ENCODE measurements around the gene ELOF1. TPM values are rescaled to one million over a fixed set of nuclear protein-coding genes. Genes with fewer than 3 reads are reported as not detected.

The ELOF1 gene
- total RNA-seq, 1 experiment from 2014 or later: 105 TPM

DNA sequence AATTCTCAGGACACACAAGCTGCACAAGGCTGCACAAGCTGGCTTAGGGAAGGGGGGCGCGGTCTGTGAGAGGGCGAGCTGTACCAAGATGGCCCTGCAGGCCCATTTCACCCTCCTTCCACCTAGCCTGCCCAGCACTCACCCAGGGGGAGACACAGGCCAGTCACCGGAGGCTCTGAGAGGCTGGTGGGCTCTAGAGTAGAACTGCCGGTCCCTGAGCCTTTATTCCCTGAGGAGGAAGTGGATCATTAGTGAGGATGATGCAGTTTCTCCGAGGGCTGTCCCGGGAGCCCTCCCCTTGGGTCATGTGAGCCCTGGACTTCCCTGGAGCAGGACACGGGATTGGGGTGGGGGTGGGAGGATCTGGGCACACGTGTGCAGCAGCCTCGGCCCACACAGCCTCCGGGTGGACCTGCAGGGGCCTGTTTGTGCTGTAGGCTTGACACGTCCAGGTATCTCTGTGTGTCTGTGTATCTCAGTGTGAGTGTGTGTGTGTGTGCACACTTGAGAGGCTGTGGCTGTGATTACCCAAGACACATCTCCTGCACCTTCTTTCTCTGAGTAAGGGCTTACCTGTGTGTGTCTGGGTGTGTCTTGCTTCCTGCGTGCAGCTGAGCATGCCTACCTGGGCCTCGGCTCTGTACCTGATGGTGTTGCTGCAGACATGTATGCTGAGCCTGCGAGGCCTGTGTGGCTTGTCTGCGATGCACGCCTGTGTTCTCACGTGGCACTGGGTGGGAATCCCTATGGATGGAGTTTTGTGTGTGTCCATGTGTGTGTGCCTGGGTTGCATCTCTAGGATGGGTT lies 18.6 kb upstream of the ELOF1 start, which contains the start of gene ACP5:
ACP5 (minus strand) TSS at position 195 of the 807 bp plus-strand sequence. CDS start 328 bp downstream, outside the sequence.
- ATAC-seq (no peak), DNase-seq (no peak)
- Histone ChIP-seq H3K4me3 (ENCODE audit: low read length) (no peak within 1 kb of the TSS), H3K79me2 (ENCODE audit: low read length) (no peaks in the 10 kb centered on the region), H4K20me1 (ENCODE audit: low read length) (no peaks in the 10 kb centered on the region), H3K9ac (ENCODE audit: low read length) (no peak within 1 kb of the TSS), H3K27ac (ENCODE audit: low read length) (no peak within 1 kb of the TSS), H3K4me2 (ENCODE audit: low read length) (no peak within 1 kb of the TSS), H3K27me3 (ENCODE audit: low read length) (no peaks in the 10 kb centered on the region), H3K9me2 (replicated peaks; ENCODE audit: low read length) (no peaks in the 10 kb centered on the region), H3F3A (ENCODE audit: low read length, unreplicated experiment) (no peaks in the 10 kb centered on the region), H2AFZ (ENCODE audit: low read length) (no peak within 1 kb of the TSS), H3K4me1 (ENCODE audit: insufficient read depth, low read length) (no peaks in the 10 kb centered on the region), H3K36me3 (ENCODE audit: low read depth, low read length) (no peaks in the 10 kb centered on the region), H3K9me3 (ENCODE audit: low read length) (no peaks in the 10 kb centered on the region)
- ChIA-PET POLR2A (ENCODE audit: unreplicated experiment) (no interaction called here), CTCF (no interaction called here)
- BruUV-seq (replicated peaks): no TSS peak
- TF ChIP-seq, protein P1, sequence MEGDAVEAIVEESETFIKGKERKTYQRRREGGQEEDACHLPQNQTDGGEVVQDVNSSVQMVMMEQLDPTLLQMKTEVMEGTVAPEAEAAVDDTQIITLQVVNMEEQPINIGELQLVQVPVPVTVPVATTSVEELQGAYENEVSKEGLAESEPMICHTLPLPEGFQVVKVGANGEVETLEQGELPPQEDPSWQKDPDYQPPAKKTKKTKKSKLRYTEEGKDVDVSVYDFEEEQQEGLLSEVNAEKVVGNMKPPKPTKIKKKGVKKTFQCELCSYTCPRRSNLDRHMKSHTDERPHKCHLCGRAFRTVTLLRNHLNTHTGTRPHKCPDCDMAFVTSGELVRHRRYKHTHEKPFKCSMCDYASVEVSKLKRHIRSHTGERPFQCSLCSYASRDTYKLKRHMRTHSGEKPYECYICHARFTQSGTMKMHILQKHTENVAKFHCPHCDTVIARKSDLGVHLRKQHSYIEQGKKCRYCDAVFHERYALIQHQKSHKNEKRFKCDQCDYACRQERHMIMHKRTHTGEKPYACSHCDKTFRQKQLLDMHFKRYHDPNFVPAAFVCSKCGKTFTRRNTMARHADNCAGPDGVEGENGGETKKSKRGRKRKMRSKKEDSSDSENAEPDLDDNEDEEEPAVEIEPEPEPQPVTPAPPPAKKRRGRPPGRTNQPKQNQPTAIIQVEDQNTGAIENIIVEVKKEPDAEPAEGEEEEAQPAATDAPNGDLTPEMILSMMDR (conservative IDR thresholded peaks at IDR 0.05; ENCODE audit: low read depth, low read length): no peak
- no peak for TF ChIP-seq EZH2 (IDR thresholded peaks at IDR 0.05; ENCODE audit: low read length, unreplicated experiment)
- TF ChIP-seq EZH2phosphoT487 (IDR thresholded peaks at IDR 0.05; ENCODE audit: borderline replicate concordance, low read length): no peak
- intact Hi-C loops (cut with micrococcal nuclease): no loop called here

GRCh38 chr19:11576227-11576626 lies 17.2 kb upstream of the ELOF1 start:
- POLR2A ChIA-PET (ENCODE audit: unreplicated experiment): no interaction called here
- intact Hi-C loops (cut with micrococcal nuclease): no loop called here

More at GRCh38 chr19:11576227-11576626, 17.2 kb upstream of the ELOF1 start:
- Histone ChIP-seq H2AFZ (ENCODE audit: low read length) (no peak overlapping the region), H3K9ac (ENCODE audit: low read length) (no peak overlapping the region), H3K4me3 (ENCODE audit: low read length) (no peak overlapping the region), H3K27ac (ENCODE audit: low read length) (no peak overlapping the region), H3K79me2 (ENCODE audit: low read length) (no peaks in the 10 kb centered on the region), H3K36me3 (ENCODE audit: low read depth, low read length) (no peaks in the 10 kb centered on the region), H3F3A (ENCODE audit: low read length, unreplicated experiment) (no peaks in the 10 kb centered on the region), H3K9me3 (ENCODE audit: low read length) (no peaks in the 10 kb centered on the region), H3K4me1 (ENCODE audit: insufficient read depth, low read length) (no peaks in the 10 kb centered on the region), H4K20me1 (ENCODE audit: low read length) (no peaks in the 10 kb centered on the region), H3K9me2 (replicated peaks; ENCODE audit: low read length) (no peaks in the 10 kb centered on the region), H3K27me3 (ENCODE audit: low read length) (no peaks in the 10 kb centered on the region), H3K4me2 (ENCODE audit: low read length) (no peak overlapping the region)
- BruUV-seq (replicated peaks): no TSS peak
- DNase-seq (no peak), ATAC-seq (no peak)
- TF ChIP-seq, protein P1 (conservative IDR thresholded peaks at IDR 0.05; ENCODE audit: low read depth, low read length): no peak
- TF ChIP-seq EZH2phosphoT487 (IDR thresholded peaks at IDR 0.05; ENCODE audit: borderline replicate concordance, low read length): no peak
- no peak for TF ChIP-seq EZH2 (IDR thresholded peaks at IDR 0.05; ENCODE audit: low read length, unreplicated experiment)
- CTCF ChIA-PET: no interaction called here

Data from PC-3 (cell line).